SKM-1 (cell line): ENCODE data around the gene SNX32.
A peak's percentile ranks its signal among the peaks of the same experiment; 100 is the strongest.
"Not testable (repeated sequence)": the region's sequence is repeated elsewhere in the genome, so short reads cannot be mapped to it uniquely, and the experiment has no call there.

Experiments
- DNase-seq: peaks from one replicate; lab custom pipeline; 2025; ENCODE audit not compliant: unreplicated experiment; lab: John Stamatoyannopoulos, UW

Gene SNX32

GRCh38 chr11:65822776-65823528, 10.8 kb upstream of the SNX32 start:
- DNase-seq, result no peak

DNA sequence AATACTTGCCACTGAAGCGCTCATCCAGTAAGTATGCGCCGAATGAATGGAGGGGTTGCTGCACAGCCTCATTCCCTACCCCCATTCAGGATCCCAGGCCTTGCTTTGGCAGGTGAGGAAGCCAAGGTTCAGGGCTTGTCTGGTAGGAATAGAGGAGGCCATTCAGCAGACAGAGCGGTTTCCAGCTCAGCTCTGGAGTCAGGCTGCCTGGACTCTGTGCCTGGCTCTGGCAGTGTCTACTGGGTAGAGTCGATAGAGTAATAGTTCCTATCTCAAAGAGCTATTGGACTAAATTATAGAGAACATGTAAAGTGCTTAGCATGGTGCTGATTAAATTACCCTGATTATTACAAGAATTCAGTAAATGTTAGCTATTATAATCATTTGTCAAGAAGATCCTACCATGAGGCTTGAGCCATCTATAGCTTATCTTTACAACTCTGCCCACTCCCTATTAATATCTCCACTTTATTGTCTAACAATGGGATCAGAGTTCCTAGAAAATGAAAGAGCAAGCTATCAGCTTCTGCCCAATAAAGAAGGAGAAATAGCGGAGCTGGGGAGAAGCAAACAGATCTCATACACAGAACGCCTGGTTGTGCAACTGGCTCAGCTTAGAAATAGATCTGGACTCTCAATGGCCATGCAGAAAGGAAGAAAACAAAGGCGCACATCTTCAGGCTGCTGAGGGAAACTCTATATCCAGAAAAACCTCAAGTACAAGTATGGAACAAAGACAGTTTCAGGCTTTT, 6.6 kb upstream of the SNX32 start:
- DNase-seq, result peak; percentile 19

DNA sequence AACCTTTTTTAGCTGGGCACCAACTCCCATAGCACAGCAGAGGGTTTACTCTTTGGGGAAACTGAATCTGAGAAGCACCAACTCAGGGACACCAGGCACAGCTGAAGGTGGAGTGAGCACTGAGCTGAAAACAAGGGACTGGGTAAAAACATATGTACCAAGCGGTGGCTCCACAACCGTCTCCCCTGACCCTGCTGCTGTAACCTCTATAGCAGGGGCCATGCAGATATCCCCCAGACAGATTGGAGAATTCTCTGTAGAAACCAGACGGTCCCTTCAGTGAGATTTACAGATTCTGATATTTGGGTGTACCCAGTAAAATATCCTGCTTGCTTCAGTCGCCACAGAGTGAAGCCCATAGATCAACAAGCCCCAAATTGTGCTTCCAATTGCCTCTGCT, 4.3 kb upstream of the SNX32 start:
- DNase-seq, result no peak

DNA sequence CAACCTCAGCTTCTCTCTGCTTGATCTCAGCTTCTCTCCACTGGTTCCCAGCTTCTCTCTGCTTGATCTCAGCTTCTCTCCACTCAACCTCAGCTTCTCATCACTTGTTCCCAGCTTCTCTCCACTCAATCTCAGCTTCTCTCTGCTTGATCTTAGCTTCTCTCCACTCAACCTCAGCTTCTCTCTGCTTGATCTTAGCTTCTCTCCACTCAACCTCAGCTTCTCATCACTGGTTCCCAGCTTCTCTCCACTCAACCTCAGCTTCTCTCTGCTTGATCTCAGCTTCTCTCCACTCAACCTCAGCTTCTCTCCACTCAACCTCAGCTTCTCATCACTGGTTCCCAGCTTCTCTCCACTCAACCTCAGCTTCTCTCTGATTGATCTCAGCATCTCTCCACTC, 1.5 kb upstream of the SNX32 start:
- not testable (repeated sequence) for DNase-seq

- DNase-seq, result no peak
These were observed 439 bp downstream of the SNX32 start for GRCh38 chr11:65834202-65834601.

DNA sequence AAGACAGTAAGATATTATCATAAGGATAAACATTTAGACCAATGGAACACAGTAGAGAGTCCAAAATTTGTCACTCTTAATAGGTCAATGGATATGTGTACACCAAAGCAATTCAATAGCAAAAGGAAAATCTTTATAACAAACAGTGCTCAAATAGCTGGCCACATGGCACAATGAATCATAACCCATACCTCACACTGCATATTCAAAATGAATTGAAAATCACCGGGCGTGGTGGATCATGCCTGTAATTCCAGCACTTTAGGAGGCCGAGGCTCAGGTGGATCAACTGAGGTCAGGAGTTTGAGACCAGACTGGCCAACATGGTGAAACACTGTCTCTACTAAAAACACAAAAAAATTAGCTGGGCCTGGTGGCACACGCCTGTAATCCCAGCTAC, 8.4 kb downstream of the SNX32 start:
- DNase-seq, result no peak

DNA sequence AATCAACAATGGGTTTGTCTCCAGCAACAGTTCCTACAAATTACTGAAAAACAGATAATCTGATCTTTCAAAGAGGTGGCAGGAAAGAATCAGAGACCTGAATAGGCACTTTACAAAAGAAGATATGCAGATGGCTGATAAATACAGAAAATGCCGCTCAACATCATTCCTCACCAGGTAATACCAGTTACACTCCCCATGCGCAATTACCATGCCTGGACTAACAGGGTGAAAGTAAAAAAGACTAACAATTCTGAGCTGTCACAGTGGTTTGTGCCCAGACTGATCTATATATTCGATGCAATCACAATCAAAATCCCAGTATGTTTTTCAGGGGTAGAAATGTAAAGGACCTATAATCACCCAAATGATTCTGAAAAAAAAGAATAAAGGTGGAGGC, 10.0 kb downstream of the SNX32 start:
- DNase-seq, result no peak

- DNase-seq, result no peak
These were observed 10.6 kb downstream of the SNX32 start for GRCh38 chr11:65844231-65844872.

GRCh38 chr11:65847746-65848145, 14.0 kb downstream of the SNX32 start:
- DNase-seq, result no peak

DNA sequence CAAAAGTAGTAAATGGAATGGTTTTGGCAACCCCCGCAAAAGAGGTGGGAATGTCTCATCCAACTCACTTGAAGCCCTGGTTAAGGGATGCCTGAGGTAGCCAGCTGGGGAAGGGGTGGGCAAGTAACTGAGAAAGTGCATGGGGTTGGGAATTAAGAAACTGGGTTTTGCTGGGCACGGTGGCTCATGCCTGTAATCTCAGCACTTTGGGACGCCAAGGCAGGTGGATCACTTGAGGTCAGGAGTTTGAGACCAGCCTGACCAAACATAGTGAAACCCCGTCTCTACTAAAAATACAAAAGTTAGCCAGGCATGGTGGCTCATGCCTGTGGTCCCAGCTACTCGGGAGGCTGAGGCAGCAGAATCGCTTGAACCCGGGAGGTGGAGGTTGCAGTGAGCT, 14.9 kb downstream of the SNX32 start:
- DNase-seq, result not testable (repeated sequence)

DNA sequence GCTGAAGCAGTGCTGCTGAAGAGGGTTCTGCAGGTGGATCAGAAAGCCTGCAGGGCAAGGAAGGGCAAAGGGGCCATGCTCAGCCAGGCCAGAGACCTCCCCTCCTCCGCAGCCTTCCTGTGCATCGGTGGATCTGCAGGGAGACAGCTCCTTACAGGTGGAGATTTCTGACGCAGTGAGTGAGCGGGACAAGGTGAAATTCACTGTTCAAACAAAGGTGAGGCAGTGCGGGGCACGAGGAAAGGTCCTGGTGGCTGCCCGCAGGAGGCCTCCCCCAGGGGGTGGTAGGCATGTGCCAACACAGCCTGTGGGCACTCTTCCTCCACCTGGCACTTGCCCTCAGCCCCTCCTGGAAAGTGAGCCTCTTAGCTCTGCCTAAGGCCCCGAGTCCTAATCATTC, 15.6 kb downstream of the SNX32 start:
- DNase-seq, result no peak

DNA sequence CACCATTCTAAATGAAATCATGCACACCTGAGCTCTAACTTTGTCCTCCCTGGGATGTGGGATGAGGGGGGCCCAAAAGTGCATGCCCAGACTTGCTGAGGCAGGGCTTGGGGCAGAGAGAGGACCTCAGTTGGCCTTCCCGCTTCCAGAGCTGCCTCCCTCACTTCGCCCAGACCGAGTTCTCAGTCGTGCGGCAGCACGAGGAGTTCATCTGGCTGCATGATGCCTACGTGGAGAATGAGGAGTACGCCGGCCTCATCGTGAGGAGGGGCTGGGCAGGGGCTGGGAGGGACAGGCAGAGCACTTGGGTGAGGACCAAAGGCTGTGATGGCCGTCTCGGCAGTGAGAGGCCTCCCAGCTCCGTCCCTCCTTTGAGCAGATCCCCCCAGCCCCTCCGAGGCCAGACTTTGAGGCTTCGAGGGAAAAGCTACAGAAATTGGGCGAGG, 16.0 kb downstream of the SNX32 start:
- DNase-seq, result no peak

DNA sequence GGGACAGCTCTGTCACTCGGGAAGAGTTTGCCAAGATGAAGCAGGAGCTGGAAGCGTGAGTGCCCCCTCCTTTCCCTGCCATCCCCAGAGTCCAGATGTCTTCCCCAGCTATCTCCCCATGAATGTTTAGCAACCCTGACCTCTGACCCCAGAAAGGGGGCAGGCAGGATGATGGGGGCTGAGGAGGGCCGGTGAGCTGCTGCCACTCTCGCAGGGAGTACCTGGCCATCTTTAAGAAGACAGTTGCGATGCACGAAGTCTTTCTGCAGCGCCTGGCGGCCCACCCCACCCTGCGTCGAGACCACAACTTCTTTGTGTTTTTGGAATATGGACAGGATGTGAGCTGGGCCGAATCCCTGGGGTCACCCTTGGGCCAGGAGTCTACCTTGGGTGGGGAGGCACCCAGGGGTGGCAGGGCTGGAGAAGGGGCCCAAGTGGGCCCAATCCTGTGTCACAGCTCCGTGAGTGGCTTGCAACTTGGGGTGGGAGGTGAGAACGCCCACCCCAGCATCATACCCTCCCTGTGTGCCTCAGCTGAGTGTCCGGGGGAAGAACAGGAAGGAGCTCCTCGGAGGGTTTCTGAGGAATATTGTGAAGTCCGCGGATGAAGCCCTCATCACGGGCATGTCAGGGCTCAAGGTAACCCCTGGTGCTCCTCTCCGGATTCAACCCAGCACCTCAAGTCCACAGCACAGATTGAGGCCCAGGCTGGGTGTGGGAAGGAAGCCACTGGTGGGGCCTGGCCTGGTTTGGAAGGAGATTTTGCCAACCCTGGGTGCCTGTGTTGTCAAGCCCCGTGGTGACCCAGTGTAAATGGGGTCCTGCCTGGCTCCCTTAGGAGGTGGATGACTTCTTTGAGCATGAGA, 16.7 kb downstream of the SNX32 start:
- DNase-seq, result no peak

DNA sequence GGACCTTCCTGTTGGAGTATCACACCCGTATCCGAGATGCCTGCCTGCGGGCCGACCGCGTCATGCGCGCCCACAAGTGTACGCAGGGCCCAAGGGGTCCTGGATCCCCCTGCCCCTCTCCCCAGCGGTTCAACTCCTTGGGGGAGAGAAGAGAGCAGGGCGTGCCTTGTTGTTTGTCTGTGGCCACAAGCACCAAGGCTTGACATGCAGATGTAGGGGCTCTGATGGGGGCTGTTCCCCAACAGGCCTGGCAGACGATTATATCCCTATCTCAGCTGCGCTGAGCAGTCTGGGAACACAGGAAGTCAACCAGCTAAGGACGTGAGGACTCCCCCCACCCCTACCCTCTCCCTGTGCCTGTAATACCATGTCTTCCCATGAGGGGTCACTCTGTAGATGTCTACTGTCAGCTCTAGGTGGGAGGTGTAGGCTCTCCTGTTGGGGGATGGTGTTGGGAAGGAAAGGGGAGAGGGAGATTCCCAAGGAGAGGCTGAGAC, 17.4 kb downstream of the SNX32 start:
- DNase-seq, result no peak

DNA sequence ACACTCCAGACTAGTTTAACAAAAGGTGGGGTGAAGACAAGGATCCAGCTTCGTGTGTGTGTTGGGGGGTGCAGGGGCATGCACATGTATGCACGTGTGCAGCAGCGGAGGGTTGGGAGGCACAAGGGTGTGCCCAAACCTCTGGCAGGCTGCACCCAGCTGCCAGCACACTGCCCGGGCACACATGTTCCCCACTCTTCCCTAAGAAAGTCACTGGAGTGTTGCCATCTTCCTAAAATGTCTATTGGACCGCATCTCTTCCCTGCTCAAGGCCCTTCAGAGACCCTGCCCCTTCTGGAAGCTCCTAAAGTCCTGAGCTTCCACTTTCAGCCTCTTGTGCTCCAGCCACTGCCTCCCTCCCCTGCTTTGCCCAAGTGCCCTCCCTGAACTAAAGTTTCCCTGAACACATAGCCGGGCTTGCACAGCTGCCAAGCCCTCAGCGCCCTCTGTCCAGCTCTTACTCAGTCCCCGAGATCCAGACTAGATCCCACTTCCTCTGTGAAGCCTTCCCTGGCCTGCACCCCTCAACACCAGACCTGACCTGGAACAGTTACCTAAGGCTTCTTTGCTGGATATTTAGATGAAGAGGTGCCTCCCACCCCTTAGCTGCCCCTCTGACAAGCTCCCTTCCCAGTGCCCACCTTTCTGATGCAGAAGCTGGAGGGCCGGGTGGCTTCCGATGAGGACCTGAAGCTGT, 18.2 kb downstream of the SNX32 start:
- no peak for DNase-seq

DNA sequence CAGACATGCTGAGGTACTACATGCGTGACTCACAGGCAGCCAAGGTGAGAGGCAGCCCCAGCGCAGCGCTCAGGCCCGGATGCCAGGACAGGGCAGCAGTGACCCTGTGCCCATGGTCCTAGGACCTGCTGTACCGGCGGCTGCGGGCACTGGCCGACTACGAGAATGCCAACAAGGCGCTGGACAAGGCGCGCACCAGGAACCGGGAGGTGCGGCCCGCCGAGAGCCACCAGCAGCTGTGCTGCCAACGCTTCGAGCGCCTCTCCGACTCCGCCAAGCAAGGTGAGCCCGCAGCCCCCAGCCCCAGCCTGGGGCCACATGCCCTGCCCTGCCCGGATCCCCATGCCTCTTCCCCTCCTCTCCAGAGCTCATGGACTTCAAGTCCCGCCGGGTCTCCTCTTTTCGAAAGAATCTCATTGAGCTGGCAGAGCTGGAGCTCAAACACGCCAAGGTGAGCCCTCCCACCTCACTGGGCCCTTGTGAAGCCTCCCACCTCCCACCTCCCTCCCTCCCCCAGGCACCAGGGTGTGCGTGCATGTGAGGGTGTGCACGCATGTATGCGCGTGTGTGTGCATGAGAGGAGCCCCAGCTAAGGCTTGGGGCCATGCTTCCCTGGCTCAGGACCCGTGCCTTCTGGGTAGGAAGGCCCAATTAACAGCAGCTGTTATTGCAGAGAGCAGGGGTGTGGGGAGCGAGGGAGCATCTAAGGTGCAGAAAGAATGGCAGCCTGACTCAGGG, 18.9 kb downstream of the SNX32 start:
- no peak for DNase-seq

- DNase-seq, result no peak
These were observed 19.6 kb downstream of the SNX32 start for GRCh38 chr11:65853246-65853979.

- no peak for DNase-seq
These were observed 20.4 kb downstream of the SNX32 start for GRCh38 chr11:65854161-65854592.
